ENCODE results near the gene TRIM17. TPM values are rescaled to one million over a fixed set of nuclear protein-coding genes. Genes with fewer than 3 reads are reported as not detected.
"Not testable (repeated sequence)": the region's sequence is repeated elsewhere in the genome, so short reads cannot be mapped to it uniquely, and the experiment has no call there.

Gene TRIM17
- total RNA-seq, 1 donor from 2014 or later: 1.5 TPM

- no peak for DNase-seq (ENCODE audit: low read depth)
Measured at GRCh38 chr1:228450200-228450599, 33.5 kb upstream of the TRIM17 start.

DNA sequence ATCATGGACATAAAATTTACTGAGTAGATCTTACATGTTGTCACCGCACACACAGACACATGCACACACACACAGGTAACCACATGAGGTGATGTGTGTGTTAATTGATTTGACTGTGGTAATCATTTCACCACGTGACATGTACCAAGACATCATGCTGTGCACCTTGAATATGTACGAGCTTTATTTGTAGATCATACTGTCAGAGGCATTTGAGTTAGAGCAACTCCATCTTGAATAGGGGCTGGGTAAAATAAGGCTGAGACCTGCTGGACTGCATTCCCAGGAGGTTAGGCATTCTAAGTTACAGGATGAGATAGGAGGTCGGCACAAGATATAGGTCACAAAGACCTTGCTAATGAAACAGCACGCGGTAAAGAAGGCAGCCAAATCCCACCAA lies 31.7 kb upstream of the TRIM17 start:
- no peak for DNase-seq (ENCODE audit: low read depth)

DNA sequence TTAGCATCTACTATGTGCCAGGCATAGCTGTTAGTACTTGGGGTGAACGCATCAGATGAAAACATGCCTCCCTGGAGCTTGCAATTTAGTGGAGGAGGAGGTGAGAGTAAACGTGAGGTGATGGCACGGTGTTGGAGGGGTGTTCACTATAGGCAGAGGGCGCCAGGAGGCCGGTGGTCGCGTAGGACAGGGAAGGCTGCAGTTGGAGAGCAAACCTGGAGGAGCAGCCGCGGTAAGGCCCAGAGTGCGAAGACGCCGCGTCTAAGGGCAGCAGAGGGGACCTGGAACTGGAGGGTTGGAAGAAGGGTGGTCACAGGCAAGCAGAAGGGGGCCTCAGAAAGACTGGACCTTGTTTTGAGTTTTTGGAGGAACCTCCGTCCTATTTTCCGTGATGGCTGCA lies 30.2 kb upstream of the TRIM17 start:
- DNase-seq (ENCODE audit: low read depth): no peak

GRCh38 chr1:228445843-228446650 lies 29.4 kb upstream of the TRIM17 start:
- peak; percentile 27 for DNase-seq (ENCODE audit: low read depth)

- DNase-seq (ENCODE audit: low read depth): no peak
Measured at GRCh38 chr1:228445490-228445842, 28.8 kb upstream of the TRIM17 start.

DNA sequence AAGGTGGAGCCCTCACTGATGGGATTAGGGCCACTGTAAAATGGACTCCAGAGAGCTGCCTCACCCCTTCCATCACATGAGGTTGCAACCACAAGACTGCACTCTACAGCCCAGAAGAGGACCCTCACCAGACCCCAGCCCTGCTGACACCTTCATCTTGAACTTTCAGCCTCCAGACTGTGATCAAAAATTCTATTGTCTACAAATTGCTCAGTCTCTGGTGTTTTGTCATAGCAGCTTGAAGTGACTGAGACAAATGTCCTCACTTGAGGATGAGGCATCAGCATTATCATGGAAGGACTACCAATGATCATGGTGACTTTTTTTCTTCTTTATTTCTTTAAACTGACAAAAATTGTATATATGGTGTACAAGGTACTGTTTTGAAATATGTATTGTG lies 26.7 kb upstream of the TRIM17 start:
- no peak for DNase-seq (ENCODE audit: low read depth)

GRCh38 chr1:228440761-228441500 lies 24.3 kb upstream of the TRIM17 start:
- no peak for DNase-seq (ENCODE audit: low read depth)

DNA sequence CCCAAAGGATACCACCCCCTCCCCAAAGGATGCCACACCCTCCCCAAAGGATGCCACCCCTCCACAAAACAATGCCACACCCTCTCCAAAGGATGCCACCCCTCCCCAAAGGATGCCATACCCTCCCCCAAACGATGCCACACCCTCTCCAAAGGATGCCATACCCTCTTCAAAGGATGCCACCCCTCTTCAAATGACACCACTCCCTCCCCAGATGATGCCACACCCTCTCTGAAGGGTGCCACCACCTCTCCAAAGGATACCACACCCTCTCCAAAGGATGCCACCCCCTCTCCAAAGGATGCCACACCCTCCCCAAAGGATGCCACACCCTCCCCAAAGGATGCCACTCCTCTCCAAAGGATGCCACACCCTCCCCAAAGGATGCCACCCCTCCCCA lies 21.6 kb upstream of the TRIM17 start:
- no peak for DNase-seq (ENCODE audit: low read depth)

DNA sequence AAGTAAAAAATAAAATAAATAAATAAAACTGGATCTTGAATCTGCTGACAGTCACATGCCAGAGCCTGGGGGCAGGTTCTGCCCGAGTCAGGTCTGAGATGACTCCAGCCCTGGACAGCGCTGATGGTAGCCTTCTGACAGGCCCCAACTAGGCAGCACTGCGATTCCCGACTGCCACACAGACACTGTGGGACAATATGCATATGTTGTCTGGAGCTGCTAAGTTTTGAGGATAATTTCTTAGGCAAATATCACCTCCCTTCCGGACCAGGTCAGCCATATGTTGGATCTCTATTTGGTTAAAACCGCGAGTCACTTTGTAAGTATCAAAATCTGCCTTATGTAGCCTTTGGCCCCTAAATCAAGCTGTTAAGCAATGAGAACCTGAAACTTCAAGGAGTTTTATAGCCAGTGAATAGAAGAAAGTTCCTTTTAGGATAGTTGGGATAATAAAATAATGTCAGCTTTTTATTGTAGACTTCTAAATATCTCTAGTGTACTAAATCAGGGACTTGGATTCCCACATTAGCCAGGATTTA lies 20.8 kb upstream of the TRIM17 start:
- DNase-seq (ENCODE audit: low read depth): no peak

DNA sequence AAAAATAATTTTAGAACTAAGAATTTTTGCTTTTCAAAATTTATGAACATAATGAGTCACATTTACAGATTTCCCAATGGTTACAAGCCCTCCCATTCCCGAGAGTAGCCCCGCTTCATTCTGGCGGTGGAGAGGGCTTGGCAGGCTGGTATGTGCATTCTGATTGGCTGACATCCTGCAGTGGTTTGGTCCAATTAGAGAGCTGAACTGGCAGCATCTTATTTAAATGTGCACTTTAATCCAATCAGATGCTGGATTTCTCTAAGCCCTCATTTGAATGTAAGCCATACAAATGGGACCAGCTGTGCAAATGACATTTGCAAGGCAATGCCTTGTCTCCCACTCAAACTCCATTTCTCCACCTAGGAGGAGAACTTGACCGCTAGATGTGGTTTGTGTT lies 18.0 kb upstream of the TRIM17 start:
- no peak for DNase-seq (ENCODE audit: low read depth)

GRCh38 chr1:228433337-228434053 lies 16.8 kb upstream of the TRIM17 start:
- DNase-seq (ENCODE audit: low read depth): not testable (repeated sequence)

DNA sequence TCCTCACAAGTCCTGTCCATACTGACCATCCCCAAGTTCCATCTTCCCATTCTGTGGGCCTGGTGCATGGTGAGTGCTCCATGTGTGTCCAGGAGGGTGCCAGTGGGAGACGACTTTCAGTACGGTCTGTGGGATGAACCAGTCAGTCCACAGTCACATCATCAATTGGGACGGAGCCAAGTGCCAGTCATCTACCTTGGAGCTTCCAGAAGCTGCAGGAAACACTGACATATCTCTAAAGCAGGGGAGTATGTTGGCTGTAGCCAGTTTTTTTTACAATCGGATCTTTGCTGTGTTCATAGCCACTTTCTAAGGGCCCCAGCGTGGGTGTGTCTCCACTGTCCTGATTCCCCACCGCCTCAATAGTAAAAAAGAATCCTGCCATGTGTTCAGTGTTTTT lies 13.6 kb upstream of the TRIM17 start:
- no peak for DNase-seq (ENCODE audit: low read depth)

GRCh38 chr1:228429698-228430097 lies 13.0 kb upstream of the TRIM17 start:
- DNase-seq (ENCODE audit: low read depth): no peak

DNA sequence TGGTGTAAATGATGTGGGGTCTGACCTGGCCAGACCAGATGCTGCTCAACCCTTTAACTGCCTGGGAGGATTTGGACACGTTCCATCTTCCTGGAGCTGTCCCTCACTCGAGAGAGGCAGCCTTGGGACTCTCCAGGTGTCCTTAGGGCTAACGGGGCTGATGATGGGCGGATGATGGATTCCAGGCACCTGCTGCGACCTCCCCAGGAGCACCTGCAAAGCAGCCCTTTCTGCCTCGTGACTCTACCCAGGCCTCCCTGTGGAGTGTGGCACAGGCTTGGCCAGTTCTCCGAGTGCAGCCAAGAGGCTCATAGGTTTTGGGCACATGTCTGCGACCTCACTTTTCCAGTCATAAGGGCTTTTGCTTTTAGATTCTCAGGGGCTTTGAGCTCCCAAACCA lies 12.3 kb upstream of the TRIM17 start:
- DNase-seq (ENCODE audit: low read depth): no peak

GRCh38 chr1:228428412-228428811 lies 11.8 kb upstream of the TRIM17 start:
- no peak for DNase-seq (ENCODE audit: low read depth)

DNA sequence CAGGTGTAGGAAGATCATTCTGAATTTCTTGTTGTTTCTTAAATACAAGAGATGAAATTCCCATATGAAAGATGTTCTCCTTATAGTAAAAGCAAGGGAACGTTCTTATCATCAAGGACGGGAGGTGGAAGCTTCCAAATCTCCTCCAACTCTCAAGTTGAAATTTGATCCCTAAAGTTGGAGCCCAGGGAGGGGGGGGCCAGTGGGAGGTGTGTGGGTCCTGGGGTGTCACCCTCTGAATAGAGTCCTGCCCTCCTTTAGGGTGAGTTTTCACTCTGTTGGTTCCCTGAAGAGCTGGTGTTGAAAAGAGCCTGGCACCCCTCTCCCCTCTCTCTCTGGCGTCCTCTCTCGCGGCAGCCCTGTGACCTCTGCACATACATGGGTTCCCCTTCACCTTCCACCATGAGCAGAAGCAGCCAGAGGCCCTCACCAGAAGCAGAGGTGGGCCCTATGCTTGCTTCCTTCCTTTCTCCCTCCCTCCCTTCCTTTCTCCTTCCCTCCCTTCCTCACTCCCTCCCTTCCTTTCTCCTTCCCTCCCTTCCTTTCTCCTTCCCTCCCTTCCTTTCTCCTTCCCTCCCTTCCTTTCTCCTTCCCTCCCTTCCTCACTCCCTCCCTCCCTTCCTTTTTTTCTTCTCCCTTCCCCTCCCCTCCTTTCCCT lies 10.0 kb upstream of the TRIM17 start:
- DNase-seq (ENCODE audit: low read depth): no peak

- DNase-seq (ENCODE audit: low read depth): no peak
Measured at GRCh38 chr1:228424685-228425660, 8.3 kb upstream of the TRIM17 start.

- DNase-seq (ENCODE audit: low read depth): no peak
Measured at GRCh38 chr1:228423404-228424053, 6.9 kb upstream of the TRIM17 start.

- DNase-seq (ENCODE audit: low read depth): no peak
Measured at GRCh38 chr1:228420968-228421826, 4.5 kb upstream of the TRIM17 start.

All from renal cortical epithelial cell (primary cell).